Panc1 (cell line): ENCODE data around the gene TRIM59.

Source experiments
- POLR2AphosphoS5 ChIP-seq: IDR thresholded peaks from 2 replicates; pipeline ENCODE4 v1.6.1; 2012; ENCODE audit warnings: mild to moderate bottlenecking, low read depth, low read length, moderate library complexity
- TF ChIP-seq, protein P1 (sequence below): fragments of 450-650 bp; IDR thresholded peaks from 2 replicates; pipeline ENCODE4 v1.5.1; 2017; ENCODE audit warnings: mild to moderate bottlenecking

DNA sequence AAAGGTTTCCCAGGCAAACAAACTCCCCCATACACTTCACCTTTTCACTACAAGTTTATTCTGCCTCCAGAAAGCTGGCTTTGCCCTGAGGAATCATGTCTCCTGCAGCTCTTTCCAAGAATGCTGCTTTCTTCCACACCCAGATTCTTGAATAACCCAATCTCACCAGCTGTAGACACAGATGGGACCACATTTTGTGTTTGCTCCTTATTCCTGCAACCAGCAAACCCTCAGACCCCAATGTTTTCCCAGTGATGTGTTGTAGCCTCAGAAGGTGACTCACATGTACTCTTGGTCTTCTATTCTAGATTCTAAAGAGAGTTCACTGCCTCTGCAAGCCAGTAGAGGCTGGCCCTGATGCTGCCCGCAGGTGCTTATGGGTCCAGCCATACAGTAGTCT, 23.6 kb upstream of the TRIM59 start:
- TF ChIP-seq POLR2AphosphoS5 = no peak
- TF ChIP-seq, protein P1, sequence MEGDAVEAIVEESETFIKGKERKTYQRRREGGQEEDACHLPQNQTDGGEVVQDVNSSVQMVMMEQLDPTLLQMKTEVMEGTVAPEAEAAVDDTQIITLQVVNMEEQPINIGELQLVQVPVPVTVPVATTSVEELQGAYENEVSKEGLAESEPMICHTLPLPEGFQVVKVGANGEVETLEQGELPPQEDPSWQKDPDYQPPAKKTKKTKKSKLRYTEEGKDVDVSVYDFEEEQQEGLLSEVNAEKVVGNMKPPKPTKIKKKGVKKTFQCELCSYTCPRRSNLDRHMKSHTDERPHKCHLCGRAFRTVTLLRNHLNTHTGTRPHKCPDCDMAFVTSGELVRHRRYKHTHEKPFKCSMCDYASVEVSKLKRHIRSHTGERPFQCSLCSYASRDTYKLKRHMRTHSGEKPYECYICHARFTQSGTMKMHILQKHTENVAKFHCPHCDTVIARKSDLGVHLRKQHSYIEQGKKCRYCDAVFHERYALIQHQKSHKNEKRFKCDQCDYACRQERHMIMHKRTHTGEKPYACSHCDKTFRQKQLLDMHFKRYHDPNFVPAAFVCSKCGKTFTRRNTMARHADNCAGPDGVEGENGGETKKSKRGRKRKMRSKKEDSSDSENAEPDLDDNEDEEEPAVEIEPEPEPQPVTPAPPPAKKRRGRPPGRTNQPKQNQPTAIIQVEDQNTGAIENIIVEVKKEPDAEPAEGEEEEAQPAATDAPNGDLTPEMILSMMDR = no peak
